Adrenal gland (tissue), 12 donors: ENCODE measurements around the gene BLZF1. TPM values are rescaled to one million over a fixed set of nuclear protein-coding genes. Genes with fewer than 3 reads are reported as not detected.
"Not testable (repeated sequence)": the region's sequence is repeated elsewhere in the genome, so short reads cannot be mapped to it uniquely, and the experiment has no call there.

Experiments used
- DNase-seq, 7 donors: peaks; one replicate each; pipeline ENCODE4 v3.0.0-alpha.2; 2019 to 2020
- H3K27ac ChIP-seq, 5 donors: fragments of 200-600 bp; sonication (generic) in 4 of 5; 1 replicate in 3 of 5; 2 replicates in 2 of 5; pipeline versions ENCODE4 v1.5.1 to v1.8.0; 2016 to 2020; ENCODE audit warnings: mild to moderate bottlenecking in 1 of 5
- H3K27me3 ChIP-seq: fragments of 200-600 bp; 2 replicates; pipeline ENCODE4 v1.8.0; 2021
- H3K36me3 ChIP-seq, 2 donors: fragments of 200-600 bp; replicated peaks in 1 of 2; 1 replicate in 1 of 2; 2 replicates in 1 of 2; pipeline versions ENCODE4 v1.5.1 to v1.8.0; 2018 to 2022
- H3K4me1 ChIP-seq, 2 donors: fragments of 200-600 bp; replicated peaks in 1 of 2; 1 replicate in 1 of 2; 2 replicates in 1 of 2; pipeline versions ENCODE4 v1.5.1 to v1.8.0; 2018 to 2021
- H3K4me3 ChIP-seq, 4 donors: fragments of 200-600 bp; sonication (generic) in 3 of 4; one replicate each; pipeline ENCODE4 v1.5.1; 2016 to 2018
- H3K9me3 ChIP-seq, 3 donors: fragments of 200-600 bp; sonication (generic) in 1 of 3; replicated peaks in 1 of 3; 1 replicate in 2 of 3; 2 replicates in 1 of 3; pipeline versions ENCODE4 v1.5.1 to v1.8.0; 2016 to 2021
- CTCF ChIP-seq, 6 experiments: fragments of 450-650 bp in 4 of 6; fragments of 200-600 bp in 2 of 6; sonication (generic) in 1 of 6; IDR thresholded peaks; 1 replicate in 5 of 6; 2 replicates in 1 of 6; pipeline versions ENCODE4 v1.5.1 to v1.8.0; 2016 to 2021; ENCODE audit warnings: antibody characterized with exemption in 6 of 6, mild to moderate bottlenecking in 2 of 6, moderate library complexity in 1 of 6
- POLR2A ChIP-seq, 2 donors: fragments of 450-650 bp; IDR thresholded peaks; one replicate each; pipeline ENCODE4 v1.6.1; 2017; ENCODE audit warnings: antibody characterized with exemption in 2 of 2, mild to moderate bottlenecking in 2 of 2, moderate library complexity in 1 of 2
- WGBS, 4 donors: extraction: QIAGEN DNeasy Blood & Tissue Kit in 2 of 4; methylation state at CpG; one replicate each; pipeline versions ENCODE4 v1.1.5 to v1.1.7; 2013 to 2017; 5-methylcytosine and 5-hydroxymethylcytosine counted together
- intact Hi-C, 2 donors: fragments of 100-400 bp; cut with DNase I; formaldehyde crosslinking; loops; one replicate each; pipeline versions ENCODE4 v1.14.1 to v1.15.0; 2022 to 2023
- polyA plus RNA-seq, 3 donors: library from polyadenylated mRNA; stranded (reverse); fragments of 200-250 nt in 2 of 3; fragments of 350-450 nt in 1 of 3; fragmentation: Illumina TruSeq in 1 of 3; extraction: RNeasy Lipid Tissue Mini Kit (QIAGEN cat#74804) in 1 of 3; gene quantifications; one replicate each; pipeline ENCODE4 v1.2.3, GENCODE V29; 2013 to 2014
- total RNA-seq, 9 donors: library from RNA; depleted of rRNA in 4 of 9; stranded (reverse); fragments of >200 nt in 4 of 9; fragments of 120-200 nt in 1 of 9; fragmentation: NEBNext Ultra II Directional in 1 of 9; extraction: Animal tissue kit (Norgen Biotek cat#: 25700) in 1 of 9; gene quantifications; one replicate each; pipeline versions ENCODE4 v1.1.0 to v1.2.4, GENCODE V29; 2013 to 2023
- donor health status: healthy with polysubstance abuse.
- donor health status: Bipolar disorder and iron deficiency.
- donor health status: DM: yes; HTN: yes; CAD: no.
- donor health status: DM: no; HTN: no; CAD: no.
- donor health status: DM: no; HTN: no; CAD: no.
- donor health status: DM: yes; HTN: yes; CAD: no.

BLZF1 gene
- total and polyA plus RNA-seq, 12 donors, result 7.5 to 36.0 (median 20.0) TPM

- Histone ChIP-seq H3K27me3 (no peaks in the 10 kb centered on the region), H3K27ac (no peak overlapping the region), H3K36me3 (no peaks in the 10 kb centered on the region), H3K4me3 (no peak overlapping the region), H3K9me3 (no peaks in the 10 kb centered on the region), H3K4me1 (peaks cover 0 to 9% of the 10 kb centered on the region in 2 donors)
- intact Hi-C loops, result loop anchor here (10.0 kb wide), 2 partner anchors 235 to 735 kb away; partner anchors contain the start of gene ATP1B1 (in 1 of the 2)
- TF ChIP-seq CTCF (IDR thresholded peaks at IDR 0.05), result no peak
- no peak for TF ChIP-seq POLR2A (IDR thresholded peaks at IDR 0.05)
- DNase-seq, result no peak
Measured at GRCh38 chr1:169339773-169340172, 28.2 kb upstream of the BLZF1 start.

GRCh38 chr1:169340882-169341281, 27.1 kb upstream of the BLZF1 start:
- Histone ChIP-seq H3K4me1 (peaks cover 0 to 9% of the 10 kb centered on the region in 2 donors), H3K27me3 (no peaks in the 10 kb centered on the region), H3K9me3 (no peaks in the 10 kb centered on the region), H3K4me3 (no peak overlapping the region), H3K36me3 (no peaks in the 10 kb centered on the region), H3K27ac (no peak overlapping the region)
- WGBS, 4 donors, result 87 to 99% (median 97%) methylated on average over 5 of the region's 5 CpGs
- DNase-seq, result no peak
- TF ChIP-seq CTCF (IDR thresholded peaks at IDR 0.05) (no peak), POLR2A (IDR thresholded peaks at IDR 0.05) (no peak)
- intact Hi-C loops, result loop anchor here (10.0 kb wide), 2 partner anchors 236 to 736 kb away; partner anchors contain the start of gene ATP1B1 (in 1 of the 2)

GRCh38 chr1:169342096-169342495, 25.9 kb upstream of the BLZF1 start:
- not testable (repeated sequence) for H3K4me3 ChIP-seq, H3K27ac ChIP-seq, H3K4me1 ChIP-seq, H3K9me3 ChIP-seq, H3K27me3 ChIP-seq, H3K36me3 ChIP-seq, DNase-seq
- intact Hi-C loops, result loop anchor here (10.0 kb wide), 2 partner anchors 237 to 737 kb away; partner anchors contain the start of gene ATP1B1 (in 1 of the 2)
- 85 to 95% (median 88%) methylated on average over 3 of the region's 3 CpGs for WGBS, 4 donors

- intact Hi-C loops, result loop anchor here (5.0 to 10.0 kb wide), 3 partner anchors 241 to 743 kb away; partner anchors contain the start of gene ATP1B1 (in 1 of the 2)
- no peak for DNase-seq
- TF ChIP-seq POLR2A (IDR thresholded peaks at IDR 0.05), result no peak
- no peak for TF ChIP-seq CTCF (IDR thresholded peaks at IDR 0.05)
- Histone ChIP-seq H3K4me3 (no peak overlapping the region), H3K27ac (no peak overlapping the region), H3K9me3 (no peaks in the 10 kb centered on the region), H3K36me3 (no peaks in the 10 kb centered on the region), H3K27me3 (no peaks in the 10 kb centered on the region), H3K4me1 (peaks cover 0 to 6% of the 10 kb centered on the region in 2 donors)
- WGBS, 4 donors, result 96 to 100% (median 98%) methylated on average over 1 of the region's 1 CpG
Measured at GRCh38 chr1:169345511-169345910, 22.5 kb upstream of the BLZF1 start.

- WGBS, 4 donors, result 96 to 98% (median 97%) methylated on average over 3 of the region's 3 CpGs
- TF ChIP-seq CTCF (IDR thresholded peaks at IDR 0.05) (no peak), POLR2A (IDR thresholded peaks at IDR 0.05) (no peak)
- H3K4me1 ChIP-seq, result peaks cover 0 to 6% of the 10 kb centered on the region in 2 donors
- H3K9me3 ChIP-seq, result no peaks in the 10 kb centered on the region
- no peaks in the 10 kb centered on the region for H3K27me3 ChIP-seq
- H3K4me3 ChIP-seq, result no peak overlapping the region
- no peaks in the 10 kb centered on the region for H3K36me3 ChIP-seq
- DNase-seq, result no peak
- intact Hi-C loops, result loop anchor here (5.0 to 10.0 kb wide), 3 partner anchors 241 to 744 kb away; partner anchors contain the start of gene ATP1B1 (in 1 of the 2)
- H3K27ac ChIP-seq, result no peak overlapping the region
Measured at GRCh38 chr1:169346036-169346589, 21.9 kb upstream of the BLZF1 start.
